ENCODE results near the gene PEX6. TPM values are rescaled to one million over a fixed set of nuclear protein-coding genes. Genes with fewer than 3 reads are reported as not detected.

PEX6 gene
- total and polyA plus RNA-seq, 2 of the 13 experiments (the other 11 are each of a cell fraction or from before 2014, with no cell fraction given): 5.1 to 6.7 TPM

DNA sequence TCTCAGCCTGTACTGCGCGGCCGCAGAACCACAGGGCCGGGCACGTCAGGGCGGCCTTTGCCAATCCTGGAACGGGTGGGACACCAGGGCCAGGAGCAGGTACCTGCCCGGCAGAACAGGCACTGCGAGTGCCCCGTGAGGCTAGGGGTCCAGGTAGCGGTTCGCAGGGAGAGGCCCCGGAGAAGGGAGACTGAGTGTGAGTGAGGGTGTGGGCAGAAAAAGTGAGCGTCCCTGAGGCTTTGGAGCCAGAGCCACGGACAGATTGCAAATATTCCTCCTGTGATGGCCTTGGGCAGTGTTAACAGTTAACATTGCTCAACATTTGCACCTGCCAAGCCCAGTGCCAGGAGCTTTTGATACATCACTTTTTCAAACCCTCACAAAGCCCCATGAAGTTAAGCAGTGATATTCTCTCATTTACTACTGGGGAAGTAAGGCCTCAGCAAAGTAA lies 17.9 kb downstream of the PEX6 start (continued):
- TF ChIP-seq ZNF562 (CRISPR knock-in tag; IDR thresholded peaks at IDR 0.05; ENCODE audit: borderline replicate concordance): no peak
- no peak for TF ChIP-seq GTF3A (CRISPR knock-in tag; conservative IDR thresholded peaks at IDR 0.05)
- no peak for TF ChIP-seq ZNF782 (CRISPR knock-in tag; IDR thresholded peaks at IDR 0.05; ENCODE audit: borderline replicate concordance)
- TF ChIP-seq ZFX (CRISPR knock-in tag; IDR thresholded peaks at IDR 0.05; ENCODE audit: low read depth): no peak; the same call in 1 of the 2 replicates
- no peak for TF ChIP-seq SIX1 (CRISPR knock-in tag; IDR thresholded peaks at IDR 0.05; ENCODE audit: borderline replicate concordance)
- TF ChIP-seq CEBPB (IDR thresholded peaks at IDR 0.05; ENCODE audit: borderline replicate concordance, low read depth, low read length): peak; percentile 96
- TF ChIP-seq, protein P1, sequence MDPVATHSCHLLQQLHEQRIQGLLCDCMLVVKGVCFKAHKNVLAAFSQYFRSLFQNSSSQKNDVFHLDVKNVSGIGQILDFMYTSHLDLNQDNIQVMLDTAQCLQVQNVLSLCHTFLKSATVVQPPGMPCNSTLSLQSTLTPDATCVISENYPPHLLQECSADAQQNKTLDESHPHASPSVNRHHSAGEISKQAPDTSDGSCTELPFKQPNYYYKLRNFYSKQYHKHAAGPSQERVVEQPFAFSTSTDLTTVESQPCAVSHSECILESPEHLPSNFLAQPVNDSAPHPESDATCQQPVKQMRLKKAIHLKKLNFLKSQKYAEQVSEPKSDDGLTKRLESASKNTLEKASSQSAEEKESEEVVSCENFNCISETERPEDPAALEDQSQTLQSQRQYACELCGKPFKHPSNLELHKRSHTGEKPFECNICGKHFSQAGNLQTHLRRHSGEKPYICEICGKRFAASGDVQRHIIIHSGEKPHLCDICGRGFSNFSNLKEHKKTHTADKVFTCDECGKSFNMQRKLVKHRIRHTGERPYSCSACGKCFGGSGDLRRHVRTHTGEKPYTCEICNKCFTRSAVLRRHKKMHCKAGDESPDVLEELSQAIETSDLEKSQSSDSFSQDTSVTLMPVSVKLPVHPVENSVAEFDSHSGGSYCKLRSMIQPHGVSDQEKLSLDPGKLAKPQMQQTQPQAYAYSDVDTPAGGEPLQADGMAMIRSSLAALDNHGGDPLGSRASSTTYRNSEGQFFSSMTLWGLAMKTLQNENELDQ (CRISPR knock-in tag; IDR thresholded peaks at IDR 0.05; ENCODE audit: borderline replicate concordance): no peak
- no peak for TF ChIP-seq SOX13 (IDR thresholded peaks at IDR 0.05)
- 0 out of 4 replicates have a peak, but pooled peaks of 1 of the 2 experiments have one; percentile 20 for TF ChIP-seq SOX13 (CRISPR knock-in tag; conservative IDR thresholded peaks at IDR 0.05 in 1 of 2, IDR thresholded peaks at IDR 0.05 in 1 of 2)
- TF ChIP-seq ESRRA (CRISPR knock-in tag; IDR thresholded peaks at IDR 0.05; ENCODE audit: low read depth): no peak
- no peak for TF ChIP-seq ASH2L (IDR thresholded peaks at IDR 0.05; ENCODE audit: insufficient read length, low read depth, low read length)
- 0 out of 2 replicates have a peak, but pooled peaks have one; percentile 22 for TF ChIP-seq ZNF24 (IDR thresholded peaks at IDR 0.05)
- TF ChIP-seq NPAS2 (CRISPR knock-in tag; IDR thresholded peaks at IDR 0.05; ENCODE audit: borderline replicate concordance): no peak
- peak; percentile 72; the same call in 1 of the 2 replicates for TF ChIP-seq ZNF234 (CRISPR knock-in tag; conservative IDR thresholded peaks at IDR 0.05)
- peak; percentile 24; the same call in 1 of the 2 replicates for TF ChIP-seq HMG20A (CRISPR knock-in tag; IDR thresholded peaks at IDR 0.05; ENCODE audit: borderline replicate concordance)
- TF ChIP-seq ZNF180 (CRISPR knock-in tag; IDR thresholded peaks at IDR 0.05; ENCODE audit: borderline replicate concordance, low read depth): no peak
- TF ChIP-seq ZNF615 (CRISPR knock-in tag; IDR thresholded peaks at IDR 0.05; ENCODE audit: borderline replicate concordance): no peak
- TF ChIP-seq, protein P2, sequence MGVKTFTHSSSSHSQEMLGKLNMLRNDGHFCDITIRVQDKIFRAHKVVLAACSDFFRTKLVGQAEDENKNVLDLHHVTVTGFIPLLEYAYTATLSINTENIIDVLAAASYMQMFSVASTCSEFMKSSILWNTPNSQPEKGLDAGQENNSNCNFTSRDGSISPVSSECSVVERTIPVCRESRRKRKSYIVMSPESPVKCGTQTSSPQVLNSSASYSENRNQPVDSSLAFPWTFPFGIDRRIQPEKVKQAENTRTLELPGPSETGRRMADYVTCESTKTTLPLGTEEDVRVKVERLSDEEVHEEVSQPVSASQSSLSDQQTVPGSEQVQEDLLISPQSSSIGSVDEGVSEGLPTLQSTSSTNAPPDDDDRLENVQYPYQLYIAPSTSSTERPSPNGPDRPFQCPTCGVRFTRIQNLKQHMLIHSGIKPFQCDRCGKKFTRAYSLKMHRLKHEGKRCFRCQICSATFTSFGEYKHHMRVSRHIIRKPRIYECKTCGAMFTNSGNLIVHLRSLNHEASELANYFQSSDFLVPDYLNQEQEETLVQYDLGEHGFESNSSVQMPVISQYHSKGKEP (CRISPR knock-in tag; IDR thresholded peaks at IDR 0.05): no peak
- TF ChIP-seq, protein P3, sequence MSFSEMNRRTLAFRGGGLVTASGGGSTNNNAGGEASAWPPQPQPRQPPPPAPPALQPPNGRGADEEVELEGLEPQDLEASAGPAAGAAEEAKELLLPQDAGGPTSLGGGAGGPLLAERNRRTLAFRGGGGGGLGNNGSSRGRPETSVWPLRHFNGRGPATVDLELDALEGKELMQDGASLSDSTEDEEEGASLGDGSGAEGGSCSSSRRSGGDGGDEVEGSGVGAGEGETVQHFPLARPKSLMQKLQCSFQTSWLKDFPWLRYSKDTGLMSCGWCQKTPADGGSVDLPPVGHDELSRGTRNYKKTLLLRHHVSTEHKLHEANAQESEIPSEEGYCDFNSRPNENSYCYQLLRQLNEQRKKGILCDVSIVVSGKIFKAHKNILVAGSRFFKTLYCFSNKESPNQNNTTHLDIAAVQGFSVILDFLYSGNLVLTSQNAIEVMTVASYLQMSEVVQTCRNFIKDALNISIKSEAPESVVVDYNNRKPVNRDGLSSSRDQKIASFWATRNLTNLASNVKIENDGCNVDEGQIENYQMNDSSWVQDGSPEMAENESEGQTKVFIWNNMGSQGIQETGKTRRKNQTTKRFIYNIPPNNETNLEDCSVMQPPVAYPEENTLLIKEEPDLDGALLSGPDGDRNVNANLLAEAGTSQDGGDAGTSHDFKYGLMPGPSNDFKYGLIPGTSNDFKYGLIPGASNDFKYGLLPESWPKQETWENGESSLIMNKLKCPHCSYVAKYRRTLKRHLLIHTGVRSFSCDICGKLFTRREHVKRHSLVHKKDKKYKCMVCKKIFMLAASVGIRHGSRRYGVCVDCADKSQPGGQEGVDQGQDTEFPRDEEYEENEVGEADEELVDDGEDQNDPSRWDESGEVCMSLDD (CRISPR knock-in tag; IDR thresholded peaks at IDR 0.05; ENCODE audit: borderline replicate concordance): no peak
- TF ChIP-seq ZNF674 (CRISPR knock-in tag; IDR thresholded peaks at IDR 0.05; ENCODE audit: low read depth): no peak
- TF ChIP-seq, protein P4, sequence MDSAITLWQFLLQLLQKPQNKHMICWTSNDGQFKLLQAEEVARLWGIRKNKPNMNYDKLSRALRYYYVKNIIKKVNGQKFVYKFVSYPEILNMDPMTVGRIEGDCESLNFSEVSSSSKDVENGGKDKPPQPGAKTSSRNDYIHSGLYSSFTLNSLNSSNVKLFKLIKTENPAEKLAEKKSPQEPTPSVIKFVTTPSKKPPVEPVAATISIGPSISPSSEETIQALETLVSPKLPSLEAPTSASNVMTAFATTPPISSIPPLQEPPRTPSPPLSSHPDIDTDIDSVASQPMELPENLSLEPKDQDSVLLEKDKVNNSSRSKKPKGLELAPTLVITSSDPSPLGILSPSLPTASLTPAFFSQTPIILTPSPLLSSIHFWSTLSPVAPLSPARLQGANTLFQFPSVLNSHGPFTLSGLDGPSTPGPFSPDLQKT (CRISPR knock-in tag; IDR thresholded peaks at IDR 0.05; ENCODE audit: borderline replicate concordance): no peak
- TF ChIP-seq U2AF1 (optimal IDR thresholded peaks at IDR 0.05; ENCODE audit: low read depth, low read length): peak; percentile 18
- no peak for TF ChIP-seq HMGA1 (CRISPR knock-in tag; conservative IDR thresholded peaks at IDR 0.05)

Data from HepG2 (cell line).